Smooth muscle cell (in vitro differentiated cells): ENCODE measurements around the gene CDHR3. TPM values are rescaled to one million over a fixed set of nuclear protein-coding genes. Genes with fewer than 3 reads are reported as not detected.

ENCODE experiments used
- DNase-seq: peaks from one replicate; lab custom pipeline; 2025; ENCODE audit not compliant: unreplicated experiment; lab: John Stamatoyannopoulos, UW
- H2AFZ ChIP-seq: fragments of 200-600 bp; sonication (generic); 2 replicates; pipeline ENCODE4 v1.6.0; 2016; ENCODE audit warnings: antibody characterized with exemption, low read depth, mild to moderate bottlenecking
- H3F3A ChIP-seq: fragments of 200-600 bp; sonication (generic); 2 replicates; pipeline ENCODE4 v1.6.0; 2017; ENCODE audit warnings: antibody characterized with exemption, low read depth
- H3K27ac ChIP-seq: fragments of 200-600 bp; sonication (generic); 2 replicates; pipeline ENCODE4 v1.5.1; 2016; ENCODE audit warnings: low read depth, mild to moderate bottlenecking
- H3K27me3 ChIP-seq: fragments of 200-600 bp; sonication (generic); 2 replicates; pipeline ENCODE4 v1.6.1; 2016; ENCODE audit warnings: low read depth, mild to moderate bottlenecking
- H3K36me3 ChIP-seq: fragments of 200-600 bp; sonication (generic); 2 replicates; pipeline ENCODE4 v1.5.1; 2016; ENCODE audit warnings: low read depth
- H3K4me1 ChIP-seq: fragments of 200-600 bp; sonication (generic); 2 replicates; pipeline ENCODE4 v1.5.1; 2016; ENCODE audit warnings: low read depth
- H3K4me2 ChIP-seq: fragments of 200-600 bp; sonication (generic); 2 replicates; pipeline ENCODE4 v1.6.0; 2016; ENCODE audit warnings: mild to moderate bottlenecking
- H3K4me3 ChIP-seq: fragments of 200-600 bp; sonication (generic); 2 replicates; pipeline ENCODE4 v1.5.1; 2016; ENCODE audit warnings: mild to moderate bottlenecking
- H3K79me2 ChIP-seq: fragments of 200-600 bp; sonication (generic); 2 replicates; pipeline ENCODE4 v1.6.0; 2016; ENCODE audit warnings: low read depth, mild to moderate bottlenecking
- H3K9ac ChIP-seq: fragments of 200-600 bp; sonication (generic); 2 replicates; pipeline ENCODE4 v1.6.0; 2016; ENCODE audit warnings: low read depth
- H3K9me3 ChIP-seq: fragments of 200-600 bp; sonication (generic); replicated peaks from 2 replicates; pipeline ENCODE4 v1.5.1; 2016; ENCODE audit warnings: low read depth
- H4K20me1 ChIP-seq: fragments of 200-600 bp; sonication (generic); 2 replicates; pipeline ENCODE4 v1.6.0; 2016; ENCODE audit warnings: low read depth
- WGBS: methylation state at CpG from one replicate; pipeline ENCODE4 v1.1.7; 2016; ENCODE audit warnings: low lambda C conversion rate; 5-methylcytosine and 5-hydroxymethylcytosine counted together
- polyA plus RNA-seq: library from polyadenylated mRNA; unstranded; fragments of >200 nt; fragmentation: Nextera tagmentation; extraction: Ambion mirVana; gene quantifications from 2 replicates; pipeline ENCODE4 v1.2.1, GENCODE V29; 2016
- total RNA-seq: library from RNA; depleted of rRNA; stranded (reverse); fragments of >200 nt; gene quantifications from 2 replicates; pipeline ENCODE4 v1.2.3, GENCODE V29; 2014
- TF ChIP-seq, protein P1 (sequence below): fragments of 200-600 bp; sonication (generic); IDR thresholded peaks from 2 replicates; pipeline ENCODE4 v1.5.1; 2017; ENCODE audit warnings: borderline replicate concordance, mild to moderate bottlenecking, antibody characterized with exemption; ENCODE audit not compliant: insufficient read depth, poor library complexity, severe bottlenecking

Gene CDHR3
- total and polyA plus RNA-seq, 2 experiments from 2014 or later = 0.31 to 1.7 TPM

- DNase-seq = no peak
- Histone ChIP-seq H3K4me2 (no peak overlapping the region), H3K36me3 (no peaks in the 10 kb centered on the region), H3F3A (no peaks in the 10 kb centered on the region), H2AFZ (no peak overlapping the region), H4K20me1 (no peaks in the 10 kb centered on the region), H3K27me3 (no peaks in the 10 kb centered on the region), H3K9ac (no peak overlapping the region), H3K4me1 (no peaks in the 10 kb centered on the region), H3K79me2 (no peaks in the 10 kb centered on the region), H3K9me3 (no peaks in the 10 kb centered on the region), H3K27ac (no peak overlapping the region), H3K4me3 (no peak overlapping the region)
- TF ChIP-seq, protein P1, sequence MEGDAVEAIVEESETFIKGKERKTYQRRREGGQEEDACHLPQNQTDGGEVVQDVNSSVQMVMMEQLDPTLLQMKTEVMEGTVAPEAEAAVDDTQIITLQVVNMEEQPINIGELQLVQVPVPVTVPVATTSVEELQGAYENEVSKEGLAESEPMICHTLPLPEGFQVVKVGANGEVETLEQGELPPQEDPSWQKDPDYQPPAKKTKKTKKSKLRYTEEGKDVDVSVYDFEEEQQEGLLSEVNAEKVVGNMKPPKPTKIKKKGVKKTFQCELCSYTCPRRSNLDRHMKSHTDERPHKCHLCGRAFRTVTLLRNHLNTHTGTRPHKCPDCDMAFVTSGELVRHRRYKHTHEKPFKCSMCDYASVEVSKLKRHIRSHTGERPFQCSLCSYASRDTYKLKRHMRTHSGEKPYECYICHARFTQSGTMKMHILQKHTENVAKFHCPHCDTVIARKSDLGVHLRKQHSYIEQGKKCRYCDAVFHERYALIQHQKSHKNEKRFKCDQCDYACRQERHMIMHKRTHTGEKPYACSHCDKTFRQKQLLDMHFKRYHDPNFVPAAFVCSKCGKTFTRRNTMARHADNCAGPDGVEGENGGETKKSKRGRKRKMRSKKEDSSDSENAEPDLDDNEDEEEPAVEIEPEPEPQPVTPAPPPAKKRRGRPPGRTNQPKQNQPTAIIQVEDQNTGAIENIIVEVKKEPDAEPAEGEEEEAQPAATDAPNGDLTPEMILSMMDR = no peak
- WGBS = 90% methylated on average over 5 of the region's 5 CpGs
These were observed 34.0 kb downstream of the CDHR3 start for GRCh38 chr7:105996860-105997737.

DNA sequence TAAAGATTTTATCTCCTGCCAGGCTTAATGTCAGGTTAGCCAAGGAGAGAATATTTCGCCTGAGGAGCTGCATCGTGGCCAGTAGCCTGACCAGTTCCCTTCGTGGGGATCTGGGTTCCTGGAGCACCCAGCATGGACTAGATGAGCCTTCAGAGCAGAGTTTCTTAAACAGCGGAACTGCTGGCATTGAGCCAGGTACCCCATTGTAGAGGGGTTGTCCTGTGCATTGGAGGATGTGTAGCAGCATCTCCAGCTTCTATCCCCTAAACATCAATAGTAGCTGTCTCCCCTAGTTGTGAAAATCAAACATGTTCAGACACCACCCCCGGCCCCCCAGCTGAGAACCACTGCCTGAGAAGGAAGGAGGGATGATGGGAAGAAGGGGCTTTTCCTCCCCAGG is 36.2 kb downstream of the CDHR3 start:
- Histone ChIP-seq H3K27me3 (no peaks in the 10 kb centered on the region), H3K9me3 (no peaks in the 10 kb centered on the region), H3K4me2 (no peak overlapping the region), H3K79me2 (no peaks in the 10 kb centered on the region), H3K27ac (no peak overlapping the region), H3K4me3 (no peak overlapping the region), H3K4me1 (no peaks in the 10 kb centered on the region), H3K9ac (no peak overlapping the region), H4K20me1 (no peaks in the 10 kb centered on the region), H3K36me3 (no peaks in the 10 kb centered on the region), H2AFZ (no peak overlapping the region), H3F3A (no peaks in the 10 kb centered on the region)
- no peak for DNase-seq
- WGBS = 93% methylated on average over 5 of the region's 5 CpGs
- TF ChIP-seq, protein P1 = no peak

GRCh38 chr7:106001196-106001595 is 38.1 kb downstream of the CDHR3 start:
- 88% methylated on average over 7 of the region's 7 CpGs for WGBS
- no peaks in the 10 kb centered on the region for H3K36me3 ChIP-seq

More at GRCh38 chr7:106001196-106001595, 38.1 kb downstream of the CDHR3 start:
- no peaks in the 10 kb centered on the region for H3K27me3 ChIP-seq
- H3K4me3 ChIP-seq = no peak overlapping the region
- no peak for DNase-seq
- H3K4me2 ChIP-seq = no peak overlapping the region
- H3K79me2 ChIP-seq = no peaks in the 10 kb centered on the region
- H4K20me1 ChIP-seq = no peaks in the 10 kb centered on the region
- no peaks in the 10 kb centered on the region for H3F3A ChIP-seq
- H2AFZ ChIP-seq = no peak overlapping the region
- H3K9me3 ChIP-seq = no peaks in the 10 kb centered on the region
- H3K4me1 ChIP-seq = no peaks in the 10 kb centered on the region
- H3K27ac ChIP-seq = no peak overlapping the region
- H3K9ac ChIP-seq = no peak overlapping the region
- TF ChIP-seq, protein P1 = no peak
